GM12892 (cell line): ENCODE results near the gene TTC28.

Source experiments
- DNase-seq: peaks from one replicate; pipeline ENCODE4 v3.0.0; 2011; ENCODE audit not compliant: insufficient read length
- FAIRE-seq: peaks from 2 replicates; lab custom pipeline; 2011; peaks lifted over from hg19 to GRCh38; lab: Jason Lieb, UNC
- POLR2A ChIP-seq: IDR thresholded peaks from 2 replicates; pipeline ENCODE4 v1.6.1; 2011; ENCODE audit warnings: low read depth, low read length, control low read depth
- POLR2AphosphoS5 ChIP-seq: IDR thresholded peaks from 2 replicates; pipeline ENCODE4 v1.6.1; 2011; ENCODE audit warnings: low read depth, low read length, control low read depth
- TAF1 ChIP-seq: IDR thresholded peaks from 2 replicates; pipeline ENCODE4 v1.6.1; 2011; ENCODE audit warnings: low read depth, mild to moderate bottlenecking, control low read depth, low read length, borderline replicate concordance

The TTC28 gene

GRCh38 chr22:28417431-28417830 lies 262.2 kb downstream of the TTC28 start:
- FAIRE-seq (no peak), DNase-seq (no peak)
- TF ChIP-seq TAF1 (no peak), POLR2AphosphoS5 (no peak), POLR2A (no peak)

- DNase-seq: no peak
- no peak for FAIRE-seq
- TF ChIP-seq TAF1 (no peak), POLR2A (no peak), POLR2AphosphoS5 (no peak)
Observed at GRCh38 chr22:28414913-28415312, 264.7 kb downstream of the TTC28 start.

GRCh38 chr22:28413612-28414399 lies 265.8 kb downstream of the TTC28 start:
- TF ChIP-seq POLR2AphosphoS5 (no peak), TAF1 (no peak), POLR2A (no peak)
- FAIRE-seq (no peak), DNase-seq (no peak)

GRCh38 chr22:28412109-28412508 lies 267.5 kb downstream of the TTC28 start:
- FAIRE-seq: no peak
- TF ChIP-seq TAF1 (no peak), POLR2AphosphoS5 (no peak), POLR2A (no peak)
- no peak for DNase-seq

GRCh38 chr22:28411125-28411524 lies 268.5 kb downstream of the TTC28 start:
- DNase-seq: no peak
- FAIRE-seq: no peak
- TF ChIP-seq POLR2AphosphoS5 (no peak), TAF1 (no peak), POLR2A (no peak)

- DNase-seq (no peak), FAIRE-seq (no peak)
- TF ChIP-seq POLR2AphosphoS5 (no peak), POLR2A (no peak), TAF1 (no peak)
Observed at GRCh38 chr22:28410050-28410816, 269.4 kb downstream of the TTC28 start.

GRCh38 chr22:28408709-28409108 lies 270.9 kb downstream of the TTC28 start:
- FAIRE-seq: no peak
- no peak for DNase-seq
- TF ChIP-seq POLR2AphosphoS5 (no peak), TAF1 (no peak), POLR2A (no peak)

GRCh38 chr22:28407645-28408044 lies 272.0 kb downstream of the TTC28 start:
- DNase-seq: no peak
- TF ChIP-seq POLR2AphosphoS5 (no peak), TAF1 (no peak), POLR2A (no peak)
- no peak for FAIRE-seq

GRCh38 chr22:28406246-28406645 lies 273.4 kb downstream of the TTC28 start:
- TF ChIP-seq TAF1 (no peak), POLR2AphosphoS5 (no peak), POLR2A (no peak)
- no peak for DNase-seq
- FAIRE-seq: no peak

- FAIRE-seq: no peak
- TF ChIP-seq POLR2AphosphoS5 (no peak), TAF1 (no peak)
- no peak for DNase-seq
Observed at GRCh38 chr22:28405588-28405987, 274.1 kb downstream of the TTC28 start.

- FAIRE-seq: no peak
- no peak for DNase-seq
- no peak for TF ChIP-seq TAF1
- no peak for TF ChIP-seq POLR2AphosphoS5
- TF ChIP-seq POLR2A: no peak
Observed at GRCh38 chr22:28402539-28402938, 277.1 kb downstream of the TTC28 start.

- TF ChIP-seq TAF1 (no peak), POLR2AphosphoS5 (no peak), POLR2A (no peak)
- DNase-seq: no peak
- FAIRE-seq: no peak
Observed at GRCh38 chr22:28402060-28402459, 277.6 kb downstream of the TTC28 start.
